ENCODE results near the gene FXN. TPM values are rescaled to one million over a fixed set of nuclear protein-coding genes. Genes with fewer than 3 reads are reported as not detected.

Gene FXN
- total RNA-seq, 6 experiments from 2014 or later, result 12.5 to 30.4 (median 24.7) TPM

- WGBS (ENCODE audit: insufficient coverage, low coverage, low lambda C conversion rate, missing lambda C conversion rate), result 97% methylated on average over 4 of the region's 9 CpGs
- ATAC-seq, result no peak
Measured at GRCh38 chr9:69139596-69139995, 104.0 kb downstream of the FXN start.

GRCh38 chr9:69140123-69140735 lies 104.7 kb downstream of the FXN start:
- intact Hi-C loops (cut with DNase I), result no loop called here
- no peak for ATAC-seq

More at GRCh38 chr9:69139596-69139995, 104.0 kb downstream of the FXN start:
- TF ChIP-seq POLR2A (IDR thresholded peaks at IDR 0.05) (no peak), CTCF (IDR thresholded peaks at IDR 0.05) (no peak)
- Histone ChIP-seq H3K4me1 (peaks cover 0 to 10% (median 0%) of the 10 kb centered on the region in 4 donors), H3K4me3 (no peak overlapping the region), H3K27me3 (no peaks in the 10 kb centered on the region), H3K27ac (no peak overlapping the region), H3K36me3 (no peaks in the 10 kb centered on the region), H3K9me3 (no peaks in the 10 kb centered on the region)
- intact Hi-C loops (cut with DNase I), result no loop called here
- no peak for DNase-seq

GRCh38 chr9:69141851-69142250 lies 106.3 kb downstream of the FXN start:
- Histone ChIP-seq H3K4me1 (peaks cover 0 to 10% (median 0%) of the 10 kb centered on the region in 4 donors), H3K4me3 (no peak overlapping the region), H3K27ac (no peak overlapping the region), H3K36me3 (no peaks in the 10 kb centered on the region), H3K9me3 (no peaks in the 10 kb centered on the region), H3K27me3 (no peaks in the 10 kb centered on the region)
- TF ChIP-seq CTCF (IDR thresholded peaks at IDR 0.05) (no peak), POLR2A (IDR thresholded peaks at IDR 0.05) (no peak)
- ATAC-seq (peak in 1 of 4 donors; percentile 29), DNase-seq (no peak)
- 79% methylated on average over 5 of the region's 5 CpGs for WGBS (ENCODE audit: insufficient coverage, low coverage, low lambda C conversion rate, missing lambda C conversion rate)
- intact Hi-C loops (cut with DNase I), result no loop called here

More at GRCh38 chr9:69140123-69140735, 104.7 kb downstream of the FXN start:
- Histone ChIP-seq H3K36me3 (no peaks in the 10 kb centered on the region), H3K4me3 (no peak overlapping the region), H3K4me1 (peaks cover 0 to 10% (median 0%) of the 10 kb centered on the region in 4 donors), H3K27ac (no peak overlapping the region), H3K27me3 (no peaks in the 10 kb centered on the region), H3K9me3 (no peaks in the 10 kb centered on the region)
- 81% methylated on average over 3 of the region's 5 CpGs for WGBS (ENCODE audit: insufficient coverage, low coverage, low lambda C conversion rate, missing lambda C conversion rate)
- TF ChIP-seq CTCF (IDR thresholded peaks at IDR 0.05), result no peak
- no peak for TF ChIP-seq POLR2A (IDR thresholded peaks at IDR 0.05)
- DNase-seq, result no peak

GRCh38 chr9:69143291-69143690 lies 107.7 kb downstream of the FXN start:
- no peak for DNase-seq
- ATAC-seq, result no peak
- H3K9me3 ChIP-seq, result no peaks in the 10 kb centered on the region
- intact Hi-C loops (cut with DNase I), result no loop called here
- 100% methylated on average over 1 of the region's 1 CpG for WGBS (ENCODE audit: insufficient coverage, low coverage, low lambda C conversion rate, missing lambda C conversion rate)
- H3K4me3 ChIP-seq, result no peak overlapping the region
- no peaks in the 10 kb centered on the region for H3K27me3 ChIP-seq
- peaks cover 0 to 10% (median 0%) of the 10 kb centered on the region in 4 donors for H3K4me1 ChIP-seq
- no peak overlapping the region for H3K27ac ChIP-seq
- TF ChIP-seq CTCF (IDR thresholded peaks at IDR 0.05) (no peak), POLR2A (IDR thresholded peaks at IDR 0.05) (no peak)
- H3K36me3 ChIP-seq, result no peaks in the 10 kb centered on the region
